Measurements from ENCODE around the gene UQCR11. TPM values are rescaled to one million over a fixed set of nuclear protein-coding genes. Genes with fewer than 3 reads are reported as not detected.

UQCR11 gene
- total RNA-seq, 4 donors from 2014 or later, result 56.6 to 83.2 (median 64.6) TPM

DNA sequence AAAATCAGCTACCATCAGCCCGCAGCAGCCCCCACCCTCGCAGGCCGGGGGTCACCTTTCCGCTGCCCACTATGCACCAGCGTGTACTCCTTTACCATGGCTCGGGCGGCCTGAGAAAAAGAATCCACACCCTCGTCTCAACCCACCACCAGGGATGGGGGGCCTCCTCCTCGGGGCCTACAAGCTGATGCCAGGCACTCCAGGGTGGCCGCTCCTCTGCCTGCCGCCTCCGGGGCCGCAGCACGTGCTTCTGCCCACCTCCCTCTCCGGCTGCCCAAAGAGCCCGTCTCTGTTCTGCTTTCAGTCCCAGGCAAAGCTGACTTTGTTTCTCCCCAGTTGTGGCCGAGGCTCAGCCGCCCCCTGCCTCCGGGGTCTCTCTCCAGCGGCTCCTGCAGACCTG is 26.0 kb downstream of the UQCR11 start:
- DNase-seq (ENCODE audit: low spot score) (no peak), ATAC-seq (ENCODE audit: low FRiP score) (no peak)
- TF ChIP-seq CTCF (IDR thresholded peaks at IDR 0.05), result no peak

DNA sequence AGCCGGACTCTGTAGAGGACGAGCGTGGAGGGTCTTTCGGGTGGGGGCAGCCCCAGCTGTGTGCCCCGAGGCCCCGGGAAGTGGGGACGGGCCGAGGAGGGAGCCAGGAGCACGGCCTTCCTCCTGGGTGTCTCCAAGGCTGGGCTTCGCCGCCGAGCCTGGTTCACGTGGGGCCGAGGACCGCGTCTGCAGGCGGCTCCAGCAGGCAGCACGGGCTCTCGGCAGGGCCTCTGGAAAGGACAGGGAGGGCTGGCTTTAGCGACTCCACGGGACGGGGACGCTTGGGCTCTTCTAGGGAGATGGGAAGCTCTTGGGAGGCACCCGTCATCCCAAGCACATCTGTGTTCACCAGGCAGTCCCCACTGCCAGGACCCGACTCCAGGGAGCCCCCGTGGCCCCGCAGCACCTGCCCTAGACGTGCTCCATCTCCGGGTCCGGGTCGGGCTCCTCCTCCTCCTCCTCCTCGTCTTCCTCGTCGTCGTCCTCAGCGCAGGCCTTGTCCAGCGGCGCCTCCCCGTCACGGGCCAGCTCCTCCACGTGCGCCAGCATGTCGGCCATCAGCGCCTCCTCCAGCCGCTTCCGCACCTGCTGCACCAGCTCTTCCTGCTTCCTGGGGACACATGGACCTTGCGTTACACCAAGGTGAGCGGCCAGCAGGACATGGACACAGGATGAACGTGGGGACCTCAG is 27.2 kb downstream of the UQCR11 start:
- ATAC-seq (ENCODE audit: low FRiP score) (no peak), DNase-seq (ENCODE audit: low spot score) (no peak)
- no peak for TF ChIP-seq CTCF (IDR thresholded peaks at IDR 0.05)

- ATAC-seq (ENCODE audit: low FRiP score) (no peak), DNase-seq (ENCODE audit: low spot score) (no peak)
- TF ChIP-seq CTCF (IDR thresholded peaks at IDR 0.05), result no peak
Observed at GRCh38 chr19:1577090-1577928, 28.0 kb downstream of the UQCR11 start.

DNA sequence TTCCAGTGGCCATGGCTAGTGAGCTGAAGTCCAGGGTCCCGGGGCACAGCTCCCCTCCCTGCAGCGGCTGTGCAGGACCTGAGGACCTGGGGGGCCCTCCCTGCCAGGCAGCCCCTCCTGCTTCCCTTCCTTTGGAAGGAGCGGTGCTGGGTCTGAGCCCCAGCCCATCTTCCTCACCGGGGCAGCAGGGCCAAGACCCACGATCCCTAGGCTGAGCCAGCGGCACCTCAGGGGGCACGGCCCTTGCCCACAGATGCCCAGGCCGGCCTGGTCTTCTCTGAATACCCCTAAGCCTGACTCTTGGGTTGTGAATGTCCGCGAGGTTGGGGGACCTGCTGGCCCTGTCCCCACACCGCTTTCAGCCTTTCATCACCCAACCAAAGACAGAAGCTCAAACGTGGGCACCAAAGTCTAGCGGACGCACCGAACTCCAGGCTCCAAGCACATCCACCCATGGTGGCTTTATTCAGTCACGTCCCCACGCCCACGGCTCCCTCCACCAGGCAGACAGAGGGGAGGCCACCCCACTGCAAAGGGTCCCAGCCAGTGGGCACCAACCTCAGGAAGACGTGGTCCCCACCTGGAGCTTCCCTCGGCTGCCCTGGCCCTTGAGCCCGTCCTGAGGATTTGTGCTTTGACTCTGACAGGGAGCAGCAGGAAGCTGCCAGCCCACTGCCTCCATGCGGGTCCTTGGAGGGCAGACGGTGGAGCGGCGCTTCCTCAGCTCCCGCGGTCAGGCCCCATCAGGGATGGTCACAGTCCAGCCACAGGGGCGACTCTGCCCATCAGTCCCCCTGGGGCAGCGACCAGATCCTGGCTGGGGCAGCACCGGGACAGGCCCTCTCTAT is 28.8 kb downstream of the UQCR11 start:
- no peak for TF ChIP-seq CTCF (IDR thresholded peaks at IDR 0.05)
- ATAC-seq (ENCODE audit: low FRiP score), result no peak
- DNase-seq (ENCODE audit: low spot score), result no peak

GRCh38 chr19:1575323-1576241 is 29.7 kb downstream of the UQCR11 start:
- TF ChIP-seq CTCF (IDR thresholded peaks at IDR 0.05), result no peak
- ATAC-seq (ENCODE audit: low FRiP score) (no peak), DNase-seq (ENCODE audit: low spot score) (no peak)

Measured in omental fat pad (tissue), 4 donors.